ENCODE measurements around the gene ARHGAP15. TPM values are rescaled to one million over a fixed set of nuclear protein-coding genes. Genes with fewer than 3 reads are reported as not detected.

Gene ARHGAP15
- polyA plus RNA-seq, 1 donor from 2014 or later, result 0.30 TPM

DNA sequence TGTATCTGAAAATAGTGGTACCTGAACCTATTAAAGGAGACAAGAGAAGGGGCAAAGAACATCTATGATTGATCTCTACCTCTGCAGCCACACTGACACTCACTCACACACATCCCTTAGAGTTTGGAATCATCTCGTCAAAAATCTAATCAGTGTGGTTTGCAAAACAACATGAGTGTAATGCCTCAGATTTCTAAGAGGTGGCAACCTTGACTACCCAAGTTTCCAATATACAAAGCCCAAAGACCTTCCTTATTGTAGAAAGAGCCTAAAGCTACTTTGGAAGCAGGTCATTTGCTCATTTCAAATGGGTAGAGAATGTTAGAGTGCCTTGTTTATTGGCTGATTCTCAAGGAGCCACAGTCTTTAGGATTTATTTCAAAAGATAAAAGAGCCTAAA, 444.9 kb downstream of the ARHGAP15 start:
- H3F3A ChIP-seq (ENCODE audit: insufficient read depth, low read length, poor library complexity, severe bottlenecking), result no peaks in the 10 kb centered on the region
- H3K9me2 ChIP-seq (ENCODE audit: insufficient read depth, low read length), result no peaks in the 10 kb centered on the region
- no peak overlapping the region for H3K4me3 ChIP-seq (ENCODE audit: low read length)
- no peaks in the 10 kb centered on the region for H3K79me2 ChIP-seq (replicated peaks; ENCODE audit: insufficient read depth, low read length)
- no peak overlapping the region for H3K27ac ChIP-seq (ENCODE audit: low read length)
- H3K9ac ChIP-seq (ENCODE audit: low read length), result no peak overlapping the region
- no peaks in the 10 kb centered on the region for H3K9me3 ChIP-seq (ENCODE audit: low read length)
- no peaks in the 10 kb centered on the region for H3K27me3 ChIP-seq (ENCODE audit: insufficient read depth, low read depth, low read length)
- no peak overlapping the region for H2AFZ ChIP-seq (ENCODE audit: low read depth, low read length)
- no peaks in the 10 kb centered on the region for H4K20me1 ChIP-seq (ENCODE audit: insufficient read depth)
- no peaks in the 10 kb centered on the region for H3K36me3 ChIP-seq (ENCODE audit: insufficient read depth, low read length)
- H3K4me2 ChIP-seq (ENCODE audit: low read length), result no peak overlapping the region
- TF ChIP-seq SMC3 (conservative IDR thresholded peaks at IDR 0.05; ENCODE audit: poor library complexity) (no peak), EP300 (conservative IDR thresholded peaks at IDR 0.05; ENCODE audit: poor library complexity, severe bottlenecking) (no peak), MXI1 (conservative IDR thresholded peaks at IDR 0.05; ENCODE audit: poor library complexity, severe bottlenecking) (no peak), RAD21 (conservative IDR thresholded peaks at IDR 0.05) (no peak), POLR2AphosphoS5 (IDR thresholded peaks at IDR 0.05) (no peak), TAF1 (IDR thresholded peaks at IDR 0.05; ENCODE audit: low read depth) (no peak), EZH2 (IDR thresholded peaks at IDR 0.05; ENCODE audit: borderline replicate concordance, insufficient read depth, low read length, poor library complexity, severe bottlenecking) (no peak)
- TF ChIP-seq, protein P1, sequence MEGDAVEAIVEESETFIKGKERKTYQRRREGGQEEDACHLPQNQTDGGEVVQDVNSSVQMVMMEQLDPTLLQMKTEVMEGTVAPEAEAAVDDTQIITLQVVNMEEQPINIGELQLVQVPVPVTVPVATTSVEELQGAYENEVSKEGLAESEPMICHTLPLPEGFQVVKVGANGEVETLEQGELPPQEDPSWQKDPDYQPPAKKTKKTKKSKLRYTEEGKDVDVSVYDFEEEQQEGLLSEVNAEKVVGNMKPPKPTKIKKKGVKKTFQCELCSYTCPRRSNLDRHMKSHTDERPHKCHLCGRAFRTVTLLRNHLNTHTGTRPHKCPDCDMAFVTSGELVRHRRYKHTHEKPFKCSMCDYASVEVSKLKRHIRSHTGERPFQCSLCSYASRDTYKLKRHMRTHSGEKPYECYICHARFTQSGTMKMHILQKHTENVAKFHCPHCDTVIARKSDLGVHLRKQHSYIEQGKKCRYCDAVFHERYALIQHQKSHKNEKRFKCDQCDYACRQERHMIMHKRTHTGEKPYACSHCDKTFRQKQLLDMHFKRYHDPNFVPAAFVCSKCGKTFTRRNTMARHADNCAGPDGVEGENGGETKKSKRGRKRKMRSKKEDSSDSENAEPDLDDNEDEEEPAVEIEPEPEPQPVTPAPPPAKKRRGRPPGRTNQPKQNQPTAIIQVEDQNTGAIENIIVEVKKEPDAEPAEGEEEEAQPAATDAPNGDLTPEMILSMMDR (IDR thresholded peaks at IDR 0.05; ENCODE audit: poor library complexity, severe bottlenecking), result no peak
- TF ChIP-seq, protein P2, sequence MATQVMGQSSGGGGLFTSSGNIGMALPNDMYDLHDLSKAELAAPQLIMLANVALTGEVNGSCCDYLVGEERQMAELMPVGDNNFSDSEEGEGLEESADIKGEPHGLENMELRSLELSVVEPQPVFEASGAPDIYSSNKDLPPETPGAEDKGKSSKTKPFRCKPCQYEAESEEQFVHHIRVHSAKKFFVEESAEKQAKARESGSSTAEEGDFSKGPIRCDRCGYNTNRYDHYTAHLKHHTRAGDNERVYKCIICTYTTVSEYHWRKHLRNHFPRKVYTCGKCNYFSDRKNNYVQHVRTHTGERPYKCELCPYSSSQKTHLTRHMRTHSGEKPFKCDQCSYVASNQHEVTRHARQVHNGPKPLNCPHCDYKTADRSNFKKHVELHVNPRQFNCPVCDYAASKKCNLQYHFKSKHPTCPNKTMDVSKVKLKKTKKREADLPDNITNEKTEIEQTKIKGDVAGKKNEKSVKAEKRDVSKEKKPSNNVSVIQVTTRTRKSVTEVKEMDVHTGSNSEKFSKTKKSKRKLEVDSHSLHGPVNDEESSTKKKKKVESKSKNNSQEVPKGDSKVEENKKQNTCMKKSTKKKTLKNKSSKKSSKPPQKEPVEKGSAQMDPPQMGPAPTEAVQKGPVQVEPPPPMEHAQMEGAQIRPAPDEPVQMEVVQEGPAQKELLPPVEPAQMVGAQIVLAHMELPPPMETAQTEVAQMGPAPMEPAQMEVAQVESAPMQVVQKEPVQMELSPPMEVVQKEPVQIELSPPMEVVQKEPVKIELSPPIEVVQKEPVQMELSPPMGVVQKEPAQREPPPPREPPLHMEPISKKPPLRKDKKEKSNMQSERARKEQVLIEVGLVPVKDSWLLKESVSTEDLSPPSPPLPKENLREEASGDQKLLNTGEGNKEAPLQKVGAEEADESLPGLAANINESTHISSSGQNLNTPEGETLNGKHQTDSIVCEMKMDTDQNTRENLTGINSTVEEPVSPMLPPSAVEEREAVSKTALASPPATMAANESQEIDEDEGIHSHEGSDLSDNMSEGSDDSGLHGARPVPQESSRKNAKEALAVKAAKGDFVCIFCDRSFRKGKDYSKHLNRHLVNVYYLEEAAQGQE (IDR thresholded peaks at IDR 0.05; ENCODE audit: borderline replicate concordance), result no peak

DNA sequence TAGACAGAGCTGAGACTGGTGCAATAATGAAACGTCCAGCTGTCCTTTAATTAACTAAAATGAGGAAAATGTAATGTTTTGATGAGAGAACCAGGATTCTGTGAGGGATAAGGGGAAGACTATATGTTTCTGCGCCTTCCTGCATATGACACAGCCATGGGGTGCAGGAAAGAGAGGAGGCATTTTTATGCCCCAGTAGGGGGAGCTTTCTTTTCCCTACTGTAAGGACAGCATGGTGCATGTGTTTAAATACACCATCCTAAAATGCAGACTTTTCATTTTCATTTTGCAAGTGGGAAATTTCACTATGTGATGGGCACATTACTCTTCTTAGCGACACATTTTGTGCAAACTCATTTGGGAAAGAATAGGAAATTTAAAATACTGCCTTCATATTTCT, 446.1 kb downstream of the ARHGAP15 start:
- Histone ChIP-seq H3K79me2 (replicated peaks; ENCODE audit: insufficient read depth, low read length) (no peaks in the 10 kb centered on the region), H3K9me2 (ENCODE audit: insufficient read depth, low read length) (no peaks in the 10 kb centered on the region), H3K27me3 (ENCODE audit: insufficient read depth, low read depth, low read length) (no peaks in the 10 kb centered on the region), H2AFZ (ENCODE audit: low read depth, low read length) (no peak overlapping the region), H3K4me2 (ENCODE audit: low read length) (no peak overlapping the region), H3K4me3 (ENCODE audit: low read length) (no peak overlapping the region), H3K36me3 (ENCODE audit: insufficient read depth, low read length) (no peaks in the 10 kb centered on the region), H3F3A (ENCODE audit: insufficient read depth, low read length, poor library complexity, severe bottlenecking) (no peaks in the 10 kb centered on the region), H3K9ac (ENCODE audit: low read length) (no peak overlapping the region), H3K9me3 (ENCODE audit: low read length) (no peaks in the 10 kb centered on the region), H3K27ac (ENCODE audit: low read length) (no peak overlapping the region), H4K20me1 (ENCODE audit: insufficient read depth) (no peaks in the 10 kb centered on the region)
- no peak for TF ChIP-seq EZH2 (IDR thresholded peaks at IDR 0.05; ENCODE audit: borderline replicate concordance, insufficient read depth, low read length, poor library complexity, severe bottlenecking)

DNA sequence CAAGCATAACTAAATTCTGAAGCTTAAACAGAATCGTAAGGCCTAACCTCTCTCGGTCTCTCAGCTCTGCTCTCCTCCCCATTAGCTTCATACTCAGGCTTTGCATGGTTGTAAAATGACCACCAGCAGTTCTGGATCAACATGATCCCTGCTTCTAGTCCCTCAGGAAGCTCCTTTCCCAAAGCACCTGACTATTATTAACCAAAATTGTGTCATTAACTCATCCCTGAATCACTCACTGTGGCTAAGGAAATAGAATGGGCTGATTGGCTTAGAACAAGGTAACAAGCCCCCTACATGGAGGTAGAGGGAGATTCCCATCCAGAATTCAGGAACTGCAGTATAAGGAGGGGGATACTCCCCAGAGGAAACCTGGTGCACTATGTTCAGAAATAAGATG, 448.3 kb downstream of the ARHGAP15 start:
- H3F3A ChIP-seq (ENCODE audit: insufficient read depth, low read length, poor library complexity, severe bottlenecking), result no peaks in the 10 kb centered on the region
- H3K4me2 ChIP-seq (ENCODE audit: low read length), result no peak overlapping the region
- H3K9me2 ChIP-seq (ENCODE audit: insufficient read depth, low read length), result no peaks in the 10 kb centered on the region
- H3K27me3 ChIP-seq (ENCODE audit: insufficient read depth, low read depth, low read length), result no peaks in the 10 kb centered on the region
- H3K9ac ChIP-seq (ENCODE audit: low read length), result no peak overlapping the region
- no peaks in the 10 kb centered on the region for H4K20me1 ChIP-seq (ENCODE audit: insufficient read depth)
- H3K36me3 ChIP-seq (ENCODE audit: insufficient read depth, low read length), result no peaks in the 10 kb centered on the region
- no peak for TF ChIP-seq POLR2AphosphoS5 (IDR thresholded peaks at IDR 0.05)
- no peak for TF ChIP-seq SMC3 (conservative IDR thresholded peaks at IDR 0.05; ENCODE audit: poor library complexity)
- no peak for TF ChIP-seq EZH2 (IDR thresholded peaks at IDR 0.05; ENCODE audit: borderline replicate concordance, insufficient read depth, low read length, poor library complexity, severe bottlenecking)
- no peaks in the 10 kb centered on the region for H3K79me2 ChIP-seq (replicated peaks; ENCODE audit: insufficient read depth, low read length)
- H3K4me3 ChIP-seq (ENCODE audit: low read length), result no peak overlapping the region
- H2AFZ ChIP-seq (ENCODE audit: low read depth, low read length), result no peak overlapping the region
- H3K27ac ChIP-seq (ENCODE audit: low read length), result no peak overlapping the region
- H3K9me3 ChIP-seq (ENCODE audit: low read length), result no peaks in the 10 kb centered on the region
